Measurements from ENCODE around the gene DOCK1.

The DOCK1 gene

GRCh38 chr10:127193125-127193524 is 287.9 kb downstream of the DOCK1 start:
- no peak for FAIRE-seq

- FAIRE-seq: no peak
Measured at GRCh38 chr10:127194111-127194510, 288.9 kb downstream of the DOCK1 start.

- FAIRE-seq: no peak
Measured at GRCh38 chr10:127194599-127194998, 289.4 kb downstream of the DOCK1 start.

GRCh38 chr10:127195041-127195506 is 289.8 kb downstream of the DOCK1 start:
- no peak for FAIRE-seq

GRCh38 chr10:127195571-127196281 is 290.5 kb downstream of the DOCK1 start:
- FAIRE-seq: no peak

- FAIRE-seq: no peak
Measured at GRCh38 chr10:127196282-127197153, 291.3 kb downstream of the DOCK1 start, which contains the start of gene INSYN2A. TSS of gene INSYN2A (minus strand) at chr10:127196591. CDS start at chr10:127176395, 20,196 bp downstream.

GRCh38 chr10:127197154-127197432 is 291.9 kb downstream of the DOCK1 start:
- FAIRE-seq: no peak

GRCh38 chr10:127198307-127198706 is 293.1 kb downstream of the DOCK1 start:
- no peak for FAIRE-seq

- FAIRE-seq: no peak
Measured at GRCh38 chr10:127198721-127199120, 293.5 kb downstream of the DOCK1 start.

- no peak for FAIRE-seq
Measured at GRCh38 chr10:127200646-127201045, 295.4 kb downstream of the DOCK1 start.

GRCh38 chr10:127203067-127203466 is 297.8 kb downstream of the DOCK1 start:
- no peak for FAIRE-seq

GRCh38 chr10:127207081-127207480 is 301.9 kb downstream of the DOCK1 start:
- no peak for FAIRE-seq

GRCh38 chr10:127210936-127211466 is 305.8 kb downstream of the DOCK1 start:
- FAIRE-seq: no peak

GRCh38 chr10:127215866-127216265 is 310.6 kb downstream of the DOCK1 start:
- FAIRE-seq: no peak

GRCh38 chr10:127216274-127216673 is 311.0 kb downstream of the DOCK1 start:
- FAIRE-seq: no peak

GRCh38 chr10:127216786-127217185 is 311.6 kb downstream of the DOCK1 start:
- no peak for FAIRE-seq

- FAIRE-seq: no peak
Measured at GRCh38 chr10:127218658-127219057, 313.4 kb downstream of the DOCK1 start.

- no peak for FAIRE-seq
Measured at GRCh38 chr10:127221281-127221680, 316.1 kb downstream of the DOCK1 start.

GRCh38 chr10:127227027-127227426 is 321.8 kb downstream of the DOCK1 start:
- FAIRE-seq: no peak

- FAIRE-seq: no peak
Measured at GRCh38 chr10:127227663-127228062, 322.4 kb downstream of the DOCK1 start.

- FAIRE-seq: no peak
Measured at GRCh38 chr10:127228195-127228787, 323.1 kb downstream of the DOCK1 start.

- FAIRE-seq: no peak
Measured at GRCh38 chr10:127234306-127234800, 329.1 kb downstream of the DOCK1 start.

GRCh38 chr10:127236266-127236665 is 331.0 kb downstream of the DOCK1 start:
- FAIRE-seq: no peak

All from islet of Langerhans (tissue), 1 donor.